ENCODE data around the gene RIPOR1.
"Not testable (repeated sequence)": the region's sequence is repeated elsewhere in the genome, so short reads cannot be mapped to it uniquely, and the experiment has no call there.

RIPOR1 gene

DNA sequence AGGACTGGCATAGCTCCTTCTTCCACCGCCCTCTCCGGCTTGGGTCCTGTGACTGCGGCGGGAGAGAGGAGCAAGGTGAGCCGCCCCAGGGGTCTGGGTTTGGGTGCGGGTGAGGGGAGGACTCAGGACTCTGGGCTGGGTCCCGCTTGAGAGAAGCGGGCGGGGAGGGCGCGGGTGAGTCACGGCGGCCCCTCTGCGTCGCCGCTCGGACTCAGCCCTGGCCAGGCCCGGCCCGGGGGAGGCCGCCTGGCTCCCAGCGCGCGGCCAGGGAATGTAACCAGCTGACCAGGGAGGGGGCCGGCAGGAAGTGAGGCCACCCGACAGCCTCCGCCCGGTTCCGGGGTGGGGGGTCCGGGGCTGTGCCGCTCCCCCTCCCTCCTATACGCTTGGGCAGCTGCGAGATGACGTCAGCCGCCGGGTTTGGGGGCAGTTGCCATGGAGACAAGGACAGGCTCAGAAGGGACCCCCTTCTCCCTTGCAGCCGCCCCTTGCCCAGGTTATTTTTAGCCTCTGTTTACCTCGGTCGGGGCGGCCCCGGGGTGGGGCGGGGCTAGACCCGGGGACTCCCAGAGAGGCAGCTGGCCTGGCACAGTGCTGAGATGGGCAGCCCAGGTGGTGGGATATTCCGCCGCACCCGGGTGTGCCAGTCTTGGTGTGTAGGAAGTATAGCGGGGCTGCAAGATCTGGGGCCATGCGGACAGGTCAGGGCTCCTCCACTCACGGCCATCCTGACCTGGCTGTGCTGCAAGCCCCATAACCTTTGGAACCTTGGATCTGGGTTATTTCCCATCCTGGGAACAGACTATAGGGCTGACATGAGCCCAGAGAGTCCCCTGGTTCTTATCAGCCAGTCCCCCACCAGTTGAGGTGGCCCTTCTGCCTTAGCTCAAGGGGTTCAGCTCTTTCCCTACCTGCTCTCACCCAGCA is 1.6 kb downstream of the RIPOR1 start:
- Histone ChIP-seq H3K36me3 (ENCODE audit: control insufficient read depth in 1 of 2, insufficient read depth in 2 of 2, low read length in 2 of 2) (no peaks in the 10 kb centered on the region), H3K27ac (ENCODE audit: low read depth, low read length) (peak overlapping the region; percentile 71), H3K4me1 (ENCODE audit: control insufficient read depth in 1 of 2, insufficient read depth in 2 of 2, low read length in 2 of 2) (peaks cover 16 to 31% of the 10 kb centered on the region in 2 donors), H3K9ac (ENCODE audit: low read depth in 1 of 2, low read length in 2 of 2) (peak overlapping the region; percentile 61 to 68), H3K4me3 (ENCODE audit: low read depth in 1 of 2, low read length in 2 of 2) (peak overlapping the region; percentile 73 to 74), H3K27me3 (ENCODE audit: control insufficient read depth in 1 of 2, insufficient read depth in 2 of 2, low read length in 2 of 2) (peaks cover 10 to 14% of the 10 kb centered on the region in 2 donors), H3K9me3 (ENCODE audit: control insufficient read depth in 1 of 2, low read length in 2 of 2) (no peaks in the 10 kb centered on the region)

DNA sequence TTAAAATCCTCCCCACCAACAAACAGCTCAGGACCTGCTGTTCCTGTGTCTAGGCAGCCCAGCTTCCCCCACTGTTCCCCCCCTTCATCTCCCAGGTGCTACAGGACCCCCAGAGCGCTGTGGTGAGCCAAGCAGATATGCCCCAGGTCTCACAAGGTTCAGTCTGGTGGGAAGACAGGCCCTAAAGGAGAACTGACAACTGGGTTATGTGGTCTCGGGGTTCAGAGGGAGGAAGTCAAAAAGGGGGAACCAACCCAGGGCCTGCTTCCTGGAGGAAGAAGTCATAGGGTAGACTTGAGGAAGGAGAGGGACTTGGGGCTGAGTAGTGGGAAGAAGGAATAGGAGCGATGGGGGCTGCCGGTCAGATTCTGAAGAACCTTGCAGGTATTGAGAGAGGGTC is 2.6 kb downstream of the RIPOR1 start:
- no peak overlapping the region for H3K27ac ChIP-seq (ENCODE audit: low read depth, low read length)
- H3K9ac ChIP-seq (ENCODE audit: low read depth in 1 of 2, low read length in 2 of 2) = no peak overlapping the region
- no peaks in the 10 kb centered on the region for H3K9me3 ChIP-seq (ENCODE audit: control insufficient read depth in 1 of 2, low read length in 2 of 2)
- peak overlapping the region; percentile 0 to 4 for H3K4me3 ChIP-seq (ENCODE audit: low read depth in 1 of 2, low read length in 2 of 2)
- peaks cover 16 to 31% of the 10 kb centered on the region in 2 donors for H3K4me1 ChIP-seq (ENCODE audit: control insufficient read depth in 1 of 2, insufficient read depth in 2 of 2, low read length in 2 of 2)
- H3K27me3 ChIP-seq (ENCODE audit: control insufficient read depth in 1 of 2, insufficient read depth in 2 of 2, low read length in 2 of 2) = peaks cover 14% of the 10 kb centered on the region in 2 donors
- no peaks in the 10 kb centered on the region for H3K36me3 ChIP-seq (ENCODE audit: control insufficient read depth in 1 of 2, insufficient read depth in 2 of 2, low read length in 2 of 2)

DNA sequence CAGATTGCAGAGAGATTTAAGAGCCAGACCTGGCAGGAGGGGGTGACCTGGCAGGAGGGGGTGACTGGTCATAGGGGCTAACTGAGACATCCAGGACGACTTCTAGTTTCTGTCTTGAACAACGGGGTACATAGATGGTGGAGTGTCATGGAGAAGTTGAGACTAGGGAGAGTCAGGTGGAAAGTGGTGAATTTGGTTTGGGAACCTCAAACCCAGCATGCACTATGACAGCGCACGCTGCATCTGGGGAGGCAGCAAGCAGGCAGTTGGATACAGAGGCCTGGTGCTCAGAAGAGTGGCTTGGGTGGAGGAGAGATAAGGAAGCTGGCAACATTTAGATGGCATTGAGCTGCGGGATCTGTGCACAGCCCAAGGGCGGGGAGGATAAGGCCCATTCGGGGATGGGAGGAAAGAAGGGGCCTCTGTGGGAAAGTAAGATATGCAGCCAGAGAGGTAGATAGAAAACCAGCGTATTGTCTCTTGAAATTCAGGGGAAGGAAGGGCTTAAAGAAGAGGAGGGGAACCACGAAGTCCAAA is 4.5 kb downstream of the RIPOR1 start:
- Histone ChIP-seq H3K36me3 (ENCODE audit: control insufficient read depth in 1 of 2, insufficient read depth in 2 of 2, low read length in 2 of 2) (no peaks in the 10 kb centered on the region), H3K4me3 (ENCODE audit: low read depth in 1 of 2, low read length in 2 of 2) (no peak overlapping the region), H3K27me3 (ENCODE audit: control insufficient read depth in 1 of 2, insufficient read depth in 2 of 2, low read length in 2 of 2) (peaks cover 14 to 17% of the 10 kb centered on the region in 2 donors), H3K9me3 (ENCODE audit: control insufficient read depth in 1 of 2, low read length in 2 of 2) (no peaks in the 10 kb centered on the region), H3K9ac (ENCODE audit: low read depth in 1 of 2, low read length in 2 of 2) (no peak overlapping the region), H3K4me1 (ENCODE audit: control insufficient read depth in 1 of 2, insufficient read depth in 2 of 2, low read length in 2 of 2) (peaks cover 16 to 36% of the 10 kb centered on the region in 2 donors), H3K27ac (ENCODE audit: low read depth, low read length) (no peak overlapping the region)

DNA sequence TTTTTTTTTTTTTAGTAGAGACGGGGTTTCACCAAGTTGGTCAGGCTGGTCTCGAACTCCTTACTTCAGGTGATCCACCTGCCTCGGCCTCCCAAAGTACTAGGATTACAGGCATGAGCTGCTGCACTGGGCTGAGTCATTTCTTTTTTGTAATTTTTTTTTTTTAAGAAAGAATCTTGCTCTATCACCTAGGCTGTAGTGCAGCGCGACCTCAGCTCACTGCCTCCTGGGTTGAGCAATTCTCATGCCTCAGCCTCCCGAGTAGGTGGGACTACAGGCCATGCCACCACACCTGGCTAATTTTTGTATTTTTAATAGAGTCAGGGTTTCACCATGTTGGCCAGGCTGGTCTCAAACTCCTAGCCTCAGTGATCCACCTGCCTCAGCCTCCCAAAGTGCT is 5.4 kb downstream of the RIPOR1 start:
- H3K4me3 ChIP-seq (ENCODE audit: low read depth in 1 of 2, low read length in 2 of 2); H3K9ac ChIP-seq (ENCODE audit: low read depth in 1 of 2, low read length in 2 of 2); H3K9me3 ChIP-seq (ENCODE audit: control insufficient read depth in 1 of 2, low read length in 2 of 2); H3K27ac ChIP-seq (ENCODE audit: low read depth, low read length); H3K36me3 ChIP-seq (ENCODE audit: control insufficient read depth in 1 of 2, insufficient read depth in 2 of 2, low read length in 2 of 2): not testable (repeated sequence)
- peaks cover 14 to 17% of the 10 kb centered on the region in 2 donors for H3K27me3 ChIP-seq (ENCODE audit: control insufficient read depth in 1 of 2, insufficient read depth in 2 of 2, low read length in 2 of 2)
- H3K4me1 ChIP-seq (ENCODE audit: control insufficient read depth in 1 of 2, insufficient read depth in 2 of 2, low read length in 2 of 2) = peaks cover 21 to 39% of the 10 kb centered on the region in 2 donors

DNA sequence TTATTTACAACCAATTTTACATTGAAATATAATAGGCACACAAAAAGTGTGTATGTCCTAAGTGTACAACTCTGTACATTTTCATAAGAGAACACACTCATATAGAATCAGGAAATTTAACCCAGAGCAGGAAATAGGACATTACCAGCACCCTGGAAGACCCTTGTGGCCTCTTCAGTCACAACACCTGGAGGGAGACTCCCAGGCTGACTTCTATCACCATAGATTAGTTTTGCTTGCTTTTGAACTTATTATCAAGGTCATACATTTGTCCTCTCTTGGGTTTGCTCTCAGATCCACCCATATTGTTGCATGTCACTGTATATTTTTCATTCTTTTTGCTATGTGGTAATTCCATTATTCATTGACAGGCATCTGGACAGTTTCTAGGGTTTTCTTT is 5.8 kb downstream of the RIPOR1 start:
- Histone ChIP-seq H3K9ac (ENCODE audit: low read depth in 1 of 2, low read length in 2 of 2) (no peak overlapping the region), H3K4me1 (ENCODE audit: control insufficient read depth in 1 of 2, insufficient read depth in 2 of 2, low read length in 2 of 2) (peaks cover 23 to 39% of the 10 kb centered on the region in 2 donors), H3K36me3 (ENCODE audit: control insufficient read depth in 1 of 2, insufficient read depth in 2 of 2, low read length in 2 of 2) (no peaks in the 10 kb centered on the region), H3K4me3 (ENCODE audit: low read depth in 1 of 2, low read length in 2 of 2) (no peak overlapping the region), H3K9me3 (ENCODE audit: control insufficient read depth in 1 of 2, low read length in 2 of 2) (no peaks in the 10 kb centered on the region), H3K27me3 (ENCODE audit: control insufficient read depth in 1 of 2, insufficient read depth in 2 of 2, low read length in 2 of 2) (peaks cover 13 to 17% of the 10 kb centered on the region in 2 donors), H3K27ac (ENCODE audit: low read depth, low read length) (no peak overlapping the region)

DNA sequence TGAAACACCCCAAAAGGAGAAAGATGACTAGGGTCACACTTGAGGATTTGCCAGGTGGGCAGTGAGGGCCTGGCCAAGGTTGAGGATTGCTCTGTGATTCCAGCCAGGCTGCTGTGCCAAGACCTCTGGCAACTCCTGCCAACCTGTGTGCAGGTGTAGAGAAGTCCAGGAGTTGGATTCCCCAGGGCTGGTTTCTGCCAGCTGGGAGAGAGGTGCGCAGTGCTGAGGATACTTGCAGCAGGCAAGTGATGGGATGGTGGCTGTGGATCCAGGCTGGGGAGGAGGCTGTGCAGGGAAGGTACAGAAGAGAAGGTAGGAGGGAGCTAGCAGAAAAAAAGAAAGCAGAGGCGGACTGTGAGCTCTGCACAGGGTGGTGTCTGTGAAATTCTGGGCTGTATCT is 6.6 kb downstream of the RIPOR1 start:
- H3K27me3 ChIP-seq (ENCODE audit: control insufficient read depth in 1 of 2, insufficient read depth in 2 of 2, low read length in 2 of 2) = peaks cover 8 to 12% of the 10 kb centered on the region in 2 donors
- H3K4me1 ChIP-seq (ENCODE audit: control insufficient read depth in 1 of 2, insufficient read depth in 2 of 2, low read length in 2 of 2) = peaks cover 21 to 40% of the 10 kb centered on the region in 2 donors
- no peak overlapping the region for H3K27ac ChIP-seq (ENCODE audit: low read depth, low read length)
- H3K36me3 ChIP-seq (ENCODE audit: control insufficient read depth in 1 of 2, insufficient read depth in 2 of 2, low read length in 2 of 2) = peaks cover 0 to 6% of the 10 kb centered on the region in 2 donors
- no peaks in the 10 kb centered on the region for H3K9me3 ChIP-seq (ENCODE audit: control insufficient read depth in 1 of 2, low read length in 2 of 2)
- no peak overlapping the region for H3K4me3 ChIP-seq (ENCODE audit: low read depth in 1 of 2, low read length in 2 of 2)
- H3K9ac ChIP-seq (ENCODE audit: low read depth in 1 of 2, low read length in 2 of 2) = no peak overlapping the region

DNA sequence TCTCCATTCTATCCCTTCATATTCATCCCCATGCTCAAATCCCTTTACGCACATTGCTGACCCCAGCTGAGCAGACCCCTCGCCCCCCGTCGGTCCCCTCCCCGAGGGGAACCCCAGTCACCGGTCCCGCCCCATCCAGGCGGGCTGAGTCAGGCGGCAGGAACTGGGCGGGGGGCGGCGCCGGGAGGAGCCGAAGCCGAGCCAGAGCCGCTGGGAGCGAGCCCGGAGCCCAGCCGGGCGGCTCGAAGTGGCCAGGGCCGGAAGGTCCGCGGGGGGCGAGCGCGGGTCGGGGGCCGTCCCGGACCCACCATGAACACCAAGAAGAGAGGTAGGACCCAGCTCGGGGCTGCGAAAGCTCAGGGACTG is 8.6 kb downstream of the RIPOR1 start:
- Histone ChIP-seq H3K9ac (ENCODE audit: low read depth in 1 of 2, low read length in 2 of 2) (peak overlapping the region; percentile 47 to 48), H3K4me1 (ENCODE audit: control insufficient read depth in 1 of 2, insufficient read depth in 2 of 2, low read length in 2 of 2) (peaks cover 12 to 40% of the 10 kb centered on the region in 2 donors), H3K27ac (ENCODE audit: low read depth, low read length) (peak overlapping the region; percentile 78)

DNA sequence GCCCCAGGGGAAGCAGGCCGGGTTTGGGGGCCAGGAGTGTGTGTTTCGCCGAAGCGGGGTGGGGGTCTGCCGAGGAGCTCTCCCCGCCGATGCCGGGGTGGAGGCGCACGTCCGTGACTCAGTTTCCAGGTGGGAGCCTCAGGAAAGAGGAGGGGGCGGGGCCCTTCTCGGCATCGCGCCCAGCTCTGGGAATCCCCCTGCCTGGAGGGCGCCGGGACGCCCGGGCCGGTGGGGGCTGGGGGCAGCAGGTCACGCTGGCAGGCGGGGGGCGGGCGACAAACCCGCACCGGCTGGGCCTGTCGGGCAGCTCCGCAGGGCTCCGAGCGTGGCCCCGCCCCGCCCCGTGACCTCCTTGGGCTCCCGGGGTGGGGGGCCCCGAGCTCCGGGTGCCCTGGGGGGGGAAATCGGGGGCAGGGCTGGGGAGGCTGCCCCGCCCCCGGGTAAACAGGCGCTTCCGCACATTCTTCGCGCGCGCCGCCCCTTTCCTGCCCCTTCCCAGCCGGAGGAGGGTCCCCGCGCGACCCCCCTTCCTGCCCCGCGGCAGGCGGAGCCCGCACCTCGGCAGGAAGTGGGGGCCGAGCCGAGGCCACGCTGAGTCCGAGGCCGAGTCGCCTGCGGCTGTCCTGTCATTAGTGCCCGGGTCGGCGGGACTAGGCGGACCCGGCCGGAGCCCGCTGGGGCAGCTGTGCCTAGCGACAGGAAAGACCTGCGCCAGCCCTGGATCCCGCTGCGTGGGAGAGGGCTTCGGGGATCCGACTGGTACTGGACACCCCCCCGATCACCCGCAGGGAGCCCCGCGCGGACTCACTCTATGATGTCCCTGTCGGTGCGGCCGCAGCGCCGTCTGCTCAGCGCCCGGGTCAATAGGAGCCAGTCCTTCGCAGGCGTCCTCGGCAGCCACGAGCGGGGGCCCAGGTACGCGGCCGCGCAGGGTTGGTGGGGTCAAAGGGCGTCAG is 9.3 kb downstream of the RIPOR1 start:
- H3K4me1 ChIP-seq (ENCODE audit: control insufficient read depth in 1 of 2, insufficient read depth in 2 of 2, low read length in 2 of 2) = peaks cover 12 to 37% of the 10 kb centered on the region in 2 donors
- H3K4me3 ChIP-seq (ENCODE audit: low read depth in 1 of 2, low read length in 2 of 2) = peak overlapping the region; percentile 61 to 70
- no peaks in the 10 kb centered on the region for H3K9me3 ChIP-seq (ENCODE audit: control insufficient read depth in 1 of 2, low read length in 2 of 2)
- peaks cover 5 to 19% of the 10 kb centered on the region in 2 donors for H3K36me3 ChIP-seq (ENCODE audit: control insufficient read depth in 1 of 2, insufficient read depth in 2 of 2, low read length in 2 of 2)
- H3K27ac ChIP-seq (ENCODE audit: low read depth, low read length) = peak overlapping the region; percentile 78
- peak overlapping the region; percentile 48 to 51 for H3K9ac ChIP-seq (ENCODE audit: low read depth in 1 of 2, low read length in 2 of 2)
- peaks cover 0 to 7% of the 10 kb centered on the region in 2 donors for H3K27me3 ChIP-seq (ENCODE audit: control insufficient read depth in 1 of 2, insufficient read depth in 2 of 2, low read length in 2 of 2)

More for the DNA sequence above, 8.6 kb downstream of the RIPOR1 start:
- peak overlapping the region; percentile 61 to 70 for H3K4me3 ChIP-seq (ENCODE audit: low read depth in 1 of 2, low read length in 2 of 2)
- H3K36me3 ChIP-seq (ENCODE audit: control insufficient read depth in 1 of 2, insufficient read depth in 2 of 2, low read length in 2 of 2) = peaks cover 5 to 19% of the 10 kb centered on the region in 2 donors
- H3K27me3 ChIP-seq (ENCODE audit: control insufficient read depth in 1 of 2, insufficient read depth in 2 of 2, low read length in 2 of 2) = peaks cover 0 to 7% of the 10 kb centered on the region in 2 donors
- no peaks in the 10 kb centered on the region for H3K9me3 ChIP-seq (ENCODE audit: control insufficient read depth in 1 of 2, low read length in 2 of 2)

DNA sequence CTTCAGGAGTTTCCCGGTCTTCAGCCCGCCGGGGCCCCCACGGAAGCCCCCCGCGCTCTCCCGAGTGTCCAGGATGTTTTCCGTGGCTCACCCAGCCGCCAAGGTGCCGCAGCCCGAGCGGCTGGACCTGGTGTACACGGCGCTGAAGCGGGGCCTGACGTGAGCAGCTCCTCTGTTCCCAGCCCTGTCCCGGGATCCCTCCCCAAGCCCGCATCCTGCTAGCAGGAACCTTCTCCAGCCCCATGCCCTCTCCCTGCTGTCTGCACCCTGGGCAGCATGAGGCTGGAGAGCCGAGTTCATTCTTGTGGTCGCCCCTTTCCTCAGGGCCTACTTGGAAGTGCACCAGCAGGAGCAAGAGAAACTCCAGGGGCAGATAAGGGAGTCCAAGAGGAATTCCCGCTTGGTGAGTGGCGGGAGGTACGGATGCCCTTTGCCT is 10.1 kb downstream of the RIPOR1 start:
- peaks cover 0 to 7% of the 10 kb centered on the region in 2 donors for H3K27me3 ChIP-seq (ENCODE audit: control insufficient read depth in 1 of 2, insufficient read depth in 2 of 2, low read length in 2 of 2)
- H3K36me3 ChIP-seq (ENCODE audit: control insufficient read depth in 1 of 2, insufficient read depth in 2 of 2, low read length in 2 of 2) = peaks cover 5 to 27% of the 10 kb centered on the region in 2 donors
- no peak overlapping the region for H3K27ac ChIP-seq (ENCODE audit: low read depth, low read length)
- peak overlapping the region; percentile 25 to 26 for H3K9ac ChIP-seq (ENCODE audit: low read depth in 1 of 2, low read length in 2 of 2)
- peak overlapping the region; percentile 55 to 65 for H3K4me3 ChIP-seq (ENCODE audit: low read depth in 1 of 2, low read length in 2 of 2)
- no peaks in the 10 kb centered on the region for H3K9me3 ChIP-seq (ENCODE audit: control insufficient read depth in 1 of 2, low read length in 2 of 2)
- H3K4me1 ChIP-seq (ENCODE audit: control insufficient read depth in 1 of 2, insufficient read depth in 2 of 2, low read length in 2 of 2) = peaks cover 12 to 37% of the 10 kb centered on the region in 2 donors
